ENCODE data around the gene CREG1.

The CREG1 gene

DNA sequence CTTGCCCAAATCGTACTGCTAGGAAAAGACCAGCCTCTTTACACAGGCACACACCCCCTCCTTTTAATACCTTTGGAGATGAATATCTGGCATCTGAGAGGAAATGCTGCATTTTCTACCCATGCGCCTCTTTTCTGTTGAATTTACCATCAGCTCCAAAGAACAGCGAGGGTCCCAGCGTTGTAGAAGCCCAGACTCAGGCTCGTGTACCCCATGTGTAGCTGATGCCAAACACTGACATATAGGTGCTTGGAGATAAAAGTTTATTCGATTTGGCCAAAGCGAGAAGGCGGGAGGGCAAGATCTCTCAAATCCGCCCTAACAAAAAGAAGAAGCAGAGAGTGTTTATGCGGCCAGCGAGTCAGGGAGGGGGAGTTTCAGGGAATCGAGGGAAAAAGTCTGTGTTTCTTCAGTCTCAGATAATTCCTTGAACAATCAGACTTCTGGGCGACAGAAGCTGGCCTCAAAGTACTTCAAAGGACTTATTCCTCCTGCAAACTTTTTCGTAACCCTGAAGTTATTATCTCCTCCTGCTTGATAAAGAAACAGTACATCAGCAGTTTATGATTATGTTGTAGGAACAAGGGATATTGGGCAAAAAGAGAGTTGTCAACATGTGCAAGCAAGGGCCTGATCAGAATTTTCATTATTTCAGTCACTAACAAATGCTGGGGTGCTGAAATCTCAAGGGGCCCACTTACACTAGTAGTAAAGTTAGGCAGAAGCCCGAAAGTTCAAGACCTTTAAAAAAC is 642 bp upstream of the CREG1 start:
- Histone ChIP-seq H3K4me1 (ENCODE audit: control insufficient read depth, low read length) (peaks cover 44% of the 10 kb centered on the region), H3K4me3 (ENCODE audit: low read length) (peak overlapping the region; percentile 75), H3K9me2 (replicated peaks; ENCODE audit: control insufficient read depth, low read length) (no peaks in the 10 kb centered on the region), H3K36me3 (ENCODE audit: control insufficient read depth, low read length) (peaks cover 5% of the 10 kb centered on the region; the same call in 1 of the 2 replicates), H4K20me1 (ENCODE audit: control insufficient read depth, insufficient read depth, low read depth, low read length) (peaks cover 5% of the 10 kb centered on the region; the same call in 1 of the 2 replicates), H3K4me2 (ENCODE audit: low read length) (peak overlapping the region; percentile 94), H3K9me3 (ENCODE audit: control insufficient read depth, insufficient read depth, low read length) (no peaks in the 10 kb centered on the region), H3K79me2 (ENCODE audit: control insufficient read depth, low read length) (peaks cover 35% of the 10 kb centered on the region), H3K27ac (ENCODE audit: low read depth, low read length) (no peak overlapping the region), H3K27me3 (ENCODE audit: control insufficient read depth, low read length) (no peaks in the 10 kb centered on the region), H3F3A (ENCODE audit: control insufficient read depth, insufficient read depth) (peaks cover 15% of the 10 kb centered on the region)
- TF ChIP-seq, protein P1, sequence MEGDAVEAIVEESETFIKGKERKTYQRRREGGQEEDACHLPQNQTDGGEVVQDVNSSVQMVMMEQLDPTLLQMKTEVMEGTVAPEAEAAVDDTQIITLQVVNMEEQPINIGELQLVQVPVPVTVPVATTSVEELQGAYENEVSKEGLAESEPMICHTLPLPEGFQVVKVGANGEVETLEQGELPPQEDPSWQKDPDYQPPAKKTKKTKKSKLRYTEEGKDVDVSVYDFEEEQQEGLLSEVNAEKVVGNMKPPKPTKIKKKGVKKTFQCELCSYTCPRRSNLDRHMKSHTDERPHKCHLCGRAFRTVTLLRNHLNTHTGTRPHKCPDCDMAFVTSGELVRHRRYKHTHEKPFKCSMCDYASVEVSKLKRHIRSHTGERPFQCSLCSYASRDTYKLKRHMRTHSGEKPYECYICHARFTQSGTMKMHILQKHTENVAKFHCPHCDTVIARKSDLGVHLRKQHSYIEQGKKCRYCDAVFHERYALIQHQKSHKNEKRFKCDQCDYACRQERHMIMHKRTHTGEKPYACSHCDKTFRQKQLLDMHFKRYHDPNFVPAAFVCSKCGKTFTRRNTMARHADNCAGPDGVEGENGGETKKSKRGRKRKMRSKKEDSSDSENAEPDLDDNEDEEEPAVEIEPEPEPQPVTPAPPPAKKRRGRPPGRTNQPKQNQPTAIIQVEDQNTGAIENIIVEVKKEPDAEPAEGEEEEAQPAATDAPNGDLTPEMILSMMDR (IDR thresholded peaks at IDR 0.05; ENCODE audit: low read depth, low read length, poor library complexity, severe bottlenecking) = no peak
- TF ChIP-seq EZH2phosphoT487 (IDR thresholded peaks at IDR 0.05; ENCODE audit: borderline replicate concordance, low read length) = no peak

- no peak for TF ChIP-seq EZH2phosphoT487 (IDR thresholded peaks at IDR 0.05; ENCODE audit: borderline replicate concordance, low read length)
- TF ChIP-seq, protein P1 (IDR thresholded peaks at IDR 0.05; ENCODE audit: low read depth, low read length, poor library complexity, severe bottlenecking) = no peak
- peaks cover 22% of the 10 kb centered on the region for H3F3A ChIP-seq (ENCODE audit: control insufficient read depth, insufficient read depth)
- H3K9me2 ChIP-seq (replicated peaks; ENCODE audit: control insufficient read depth, low read length) = no peaks in the 10 kb centered on the region
- H3K27me3 ChIP-seq (ENCODE audit: control insufficient read depth, low read length) = no peaks in the 10 kb centered on the region
- H3K79me2 ChIP-seq (ENCODE audit: control insufficient read depth, low read length) = peaks cover 42% of the 10 kb centered on the region
- peaks cover 19% of the 10 kb centered on the region for H3K36me3 ChIP-seq (ENCODE audit: control insufficient read depth, low read length)
- H4K20me1 ChIP-seq (ENCODE audit: control insufficient read depth, insufficient read depth, low read depth, low read length) = peaks cover 5% of the 10 kb centered on the region; the same call in 1 of the 2 replicates
- no peaks in the 10 kb centered on the region for H3K9me3 ChIP-seq (ENCODE audit: control insufficient read depth, insufficient read depth, low read length)
- H3K4me2 ChIP-seq (ENCODE audit: low read length) = peak overlapping the region; percentile 94
- H3K4me3 ChIP-seq (ENCODE audit: low read length) = no peak overlapping the region; the same call in 1 of the 2 replicates
- peaks cover 46% of the 10 kb centered on the region for H3K4me1 ChIP-seq (ENCODE audit: control insufficient read depth, low read length)
- no peak overlapping the region for H3K27ac ChIP-seq (ENCODE audit: low read depth, low read length)
Observed at GRCh38 chr1:167551362-167551761, 2.2 kb downstream of the CREG1 start.

DNA sequence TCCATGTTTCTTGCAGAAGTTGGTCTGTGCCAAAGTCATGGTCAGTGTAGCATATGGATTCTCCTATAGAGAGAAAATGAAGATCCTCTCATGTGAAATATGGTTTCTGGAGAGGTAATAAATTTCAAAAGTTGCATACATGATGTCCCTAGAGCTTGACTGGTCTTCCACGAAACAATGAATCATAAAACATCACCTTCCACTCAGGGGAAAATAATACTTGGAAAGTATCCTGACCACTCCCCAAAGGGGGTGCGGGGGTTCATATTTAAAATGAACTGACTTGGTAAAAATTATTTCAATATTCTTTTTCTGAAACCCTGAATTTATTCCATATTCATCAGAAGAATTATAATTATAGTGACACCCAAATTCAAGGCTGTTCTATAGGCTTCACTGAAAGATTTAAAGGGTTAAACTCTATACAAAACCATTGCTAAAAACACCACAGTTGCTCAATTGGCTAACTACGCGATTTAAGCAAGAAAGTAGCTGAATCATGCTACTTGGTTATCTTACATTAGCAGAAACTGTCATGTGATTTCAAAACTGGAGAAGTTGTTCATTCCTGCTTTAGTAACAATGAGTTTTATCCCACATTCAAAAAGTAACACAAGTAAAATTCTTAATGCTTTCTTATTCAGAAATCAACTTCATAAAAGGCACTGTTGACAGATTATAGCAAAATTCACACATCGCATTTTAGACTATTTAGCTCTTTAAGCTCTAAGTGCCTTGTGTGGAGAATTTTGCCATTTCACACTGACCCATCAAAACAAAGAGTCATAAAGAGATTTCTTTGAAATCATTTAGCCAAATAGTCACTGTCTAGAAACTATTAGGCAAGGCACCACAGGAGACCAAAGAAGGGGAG is 5.3 kb downstream of the CREG1 start:
- H3K9me3 ChIP-seq (ENCODE audit: control insufficient read depth, insufficient read depth, low read length) = no peaks in the 10 kb centered on the region
- no peaks in the 10 kb centered on the region for H3K27me3 ChIP-seq (ENCODE audit: control insufficient read depth, low read length)
- no peaks in the 10 kb centered on the region for H3K9me2 ChIP-seq (replicated peaks; ENCODE audit: control insufficient read depth, low read length)
- H4K20me1 ChIP-seq (ENCODE audit: control insufficient read depth, insufficient read depth, low read depth, low read length) = peaks cover 5% of the 10 kb centered on the region; the same call in 1 of the 2 replicates
- peaks cover 42% of the 10 kb centered on the region for H3K79me2 ChIP-seq (ENCODE audit: control insufficient read depth, low read length)
- TF ChIP-seq, protein P1 (IDR thresholded peaks at IDR 0.05; ENCODE audit: low read depth, low read length, poor library complexity, severe bottlenecking) = no peak
- no peak for TF ChIP-seq EZH2phosphoT487 (IDR thresholded peaks at IDR 0.05; ENCODE audit: borderline replicate concordance, low read length)
- H3K4me2 ChIP-seq (ENCODE audit: low read length) = no peak overlapping the region
- H3K27ac ChIP-seq (ENCODE audit: low read depth, low read length) = no peak overlapping the region
- peaks cover 44% of the 10 kb centered on the region for H3K36me3 ChIP-seq (ENCODE audit: control insufficient read depth, low read length)
- H3K4me1 ChIP-seq (ENCODE audit: control insufficient read depth, low read length) = peaks cover 42% of the 10 kb centered on the region
- H3F3A ChIP-seq (ENCODE audit: control insufficient read depth, insufficient read depth) = peaks cover 15% of the 10 kb centered on the region; the same call in 1 of the 2 replicates
- H3K4me3 ChIP-seq (ENCODE audit: low read length) = no peak overlapping the region
